Melanocyte of skin (primary cell): ENCODE measurements around the gene ACTN3. TPM values are rescaled to one million over a fixed set of nuclear protein-coding genes. Genes with fewer than 3 reads are reported as not detected.

Experiments
- total RNA-seq, 2 donors: library from RNA; depleted of rRNA; stranded (reverse); fragments of >200 nt; gene quantifications; 2 replicates each; pipeline ENCODE4 v1.2.3, GENCODE V29; 2012

The ACTN3 gene
- total RNA-seq, result not detected

GRCh38 chr11:66546368-66546965, at the start of gene ACTN3:
TSS of gene ACTN3 (plus strand) at chr11:66546903. CDS start at chr11:66546938, 35 bp downstream.

GRCh38 chr11:66510271-66510989, 36.3 kb upstream of the ACTN3 start, which contains the start of gene BBS1:
TSS of gene BBS1 (plus strand) at chr11:66510635. CDS start at chr11:66510660, 25 bp downstream.

GRCh38 chr11:66545701-66546367, 869 bp upstream of the ACTN3 start, which contains the start of gene ZDHHC24:
TSS of gene ZDHHC24 (minus strand) at chr11:66546048. CDS start at chr11:66546003, 45 bp downstream.

GRCh38 chr11:66568124-66568916, 21.6 kb downstream of the ACTN3 start, which contains the start of gene CTSF:
TSS of gene CTSF (minus strand) at chr11:66568606. CDS start at chr11:66568486, 120 bp downstream.

GRCh38 chr11:66592457-66593302, 46.0 kb downstream of the ACTN3 start, which contains the start of the genes CCDC87 and CCS:
TSS of gene CCDC87 (minus strand) at chr11:66593063. CDS start at chr11:66593015, 48 bp downstream.
TSS of gene CCS (plus strand) at chr11:66593185. CDS start at chr11:66593262, 77 bp downstream.

Other genes with a start within 250 kb of the ACTN3 start
- gene CD248, start 229.9 kb upstream of the ACTN3 start, total RNA-seq, result 1 to 10 TPM in 1 of 2 donors, under 1 TPM in 1; 0.69 to 2.3 TPM
- gene RIN1, start 210.5 kb upstream of the ACTN3 start, total RNA-seq, result 10 to 100 TPM in 1 of 2 donors, 1 to 10 TPM in 1; 5.2 to 16.3 TPM
- 10 to 100 TPM; 55.4 to 92.6 TPM for gene BRMS1, start 201.8 kb upstream of the ACTN3 start, total RNA-seq
- 10 to 100 TPM; 35.0 to 51.3 TPM for gene B4GAT1, start 199.3 kb upstream of the ACTN3 start, total RNA-seq
- under 1 TPM; 0.34 to 0.67 TPM for gene SLC29A2, start 175.1 kb upstream of the ACTN3 start, total RNA-seq
- not detected for gene NPAS4, start 125.9 kb upstream of the ACTN3 start, total RNA-seq
- 10 to 100 TPM; 22.0 to 45.6 TPM for gene MRPL11, start 108.1 kb upstream of the ACTN3 start, total RNA-seq
- gene PELI3, start 80.0 kb upstream of the ACTN3 start, total RNA-seq, result 10 to 100 TPM; 12.0 to 17.2 TPM
- 10 to 100 TPM; 73.6 to 75.0 TPM for gene DPP3, start 66.5 kb upstream of the ACTN3 start, total RNA-seq
- gene BBS1, start 36.3 kb upstream of the ACTN3 start, total RNA-seq, result 10 to 100 TPM; 21.3 to 33.0 TPM
- 10 to 100 TPM; 10.7 to 13.8 TPM for gene ZDHHC24, start 855 bp upstream of the ACTN3 start, total RNA-seq
- gene CTSF, start 21.7 kb downstream of the ACTN3 start, total RNA-seq, result 10 to 100 TPM; 28.3 to 46.1 TPM
- gene CCDC87, start 46.2 kb downstream of the ACTN3 start, total RNA-seq, result under 1 TPM; 0.33 to 0.69 TPM
- 10 to 100 TPM; 25.5 to 40.0 TPM for gene CCS, start 46.3 kb downstream of the ACTN3 start, total RNA-seq
- gene RBM14, start 69.7 kb downstream of the ACTN3 start, total RNA-seq, result 10 to 100 TPM; 25.5 to 41.3 TPM
- 100 to 1,000 TPM in 1 of 2 donors, 10 to 100 TPM in 1; 70.9 to 120 TPM for gene RBM4, start 91.8 kb downstream of the ACTN3 start, total RNA-seq
- gene RBM4B, start 131.0 kb downstream of the ACTN3 start, total RNA-seq, result 10 to 100 TPM; 17.2 to 23.3 TPM
- gene SPTBN2, start 182.3 kb downstream of the ACTN3 start, total RNA-seq, result 1 to 10 TPM; 6.5 to 9.0 TPM